Measurements from ENCODE around the gene EZR.

The EZR gene

DNA sequence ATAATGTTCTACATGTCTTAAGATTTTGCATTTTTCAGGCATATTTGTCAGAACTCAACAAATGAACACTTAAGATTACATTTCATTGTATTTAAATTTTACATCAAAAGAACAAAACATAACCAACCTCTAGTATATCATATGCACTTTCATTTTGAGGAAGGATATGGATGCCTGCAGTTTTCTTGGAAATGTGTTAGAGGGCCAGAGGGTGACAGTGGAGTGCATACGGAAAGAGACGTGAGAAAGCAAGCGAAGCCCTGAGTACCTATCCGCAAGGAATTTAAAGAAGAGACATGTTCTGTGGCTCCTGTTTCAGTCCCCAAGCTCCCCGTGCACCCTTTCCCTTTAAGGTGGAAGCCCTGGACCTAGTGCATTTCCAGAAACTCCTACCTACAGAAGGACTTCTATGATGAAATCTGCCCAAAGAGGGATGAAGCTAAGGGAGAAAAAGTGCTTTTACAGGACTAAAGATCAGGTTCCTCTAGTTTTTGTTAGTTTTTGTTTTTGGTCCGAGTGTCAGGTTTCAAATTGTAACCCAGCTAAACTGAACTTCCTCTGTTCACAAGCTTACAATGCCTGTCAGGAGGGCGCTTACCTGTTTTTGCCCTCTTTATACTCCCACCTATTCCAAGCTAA is 38.8 kb downstream of the EZR start:
- no peak for FAIRE-seq
- TF ChIP-seq POLR2A (IDR thresholded peaks at IDR 0.05; ENCODE audit: low read depth, low read length): no peak
- no peak for TF ChIP-seq POU2F2 (IDR thresholded peaks at IDR 0.05; ENCODE audit: low read depth, low read length)
- TF ChIP-seq TAF1 (IDR thresholded peaks at IDR 0.05; ENCODE audit: low read depth, low read length): no peak
- TF ChIP-seq POLR2AphosphoS5 (IDR thresholded peaks at IDR 0.05; ENCODE audit: low read depth, low read length): no peak
- TF ChIP-seq PAX5 (IDR thresholded peaks at IDR 0.05; ENCODE audit: insufficient read depth, low read length, severe bottlenecking): no peak
- no peak for TF ChIP-seq SPI1 (IDR thresholded peaks at IDR 0.05; ENCODE audit: low read depth, low read length)
- DNase-seq (ENCODE audit: insufficient read length, low spot score): no peak

GRCh38 chr6:158778005-158778527 is 41.1 kb downstream of the EZR start:
- no peak for DNase-seq (ENCODE audit: insufficient read length, low spot score)
- FAIRE-seq: no peak
- TF ChIP-seq POLR2A (IDR thresholded peaks at IDR 0.05; ENCODE audit: low read depth, low read length) (no peak), POLR2AphosphoS5 (IDR thresholded peaks at IDR 0.05; ENCODE audit: low read depth, low read length) (no peak), SPI1 (IDR thresholded peaks at IDR 0.05; ENCODE audit: low read depth, low read length) (no peak), POU2F2 (IDR thresholded peaks at IDR 0.05; ENCODE audit: low read depth, low read length) (no peak), TAF1 (IDR thresholded peaks at IDR 0.05; ENCODE audit: low read depth, low read length) (no peak), PAX5 (IDR thresholded peaks at IDR 0.05; ENCODE audit: insufficient read depth, low read length, severe bottlenecking) (no peak)

GRCh38 chr6:158777510-158777909 is 41.7 kb downstream of the EZR start:
- no peak for FAIRE-seq
- no peak for DNase-seq (ENCODE audit: insufficient read length, low spot score)

DNA sequence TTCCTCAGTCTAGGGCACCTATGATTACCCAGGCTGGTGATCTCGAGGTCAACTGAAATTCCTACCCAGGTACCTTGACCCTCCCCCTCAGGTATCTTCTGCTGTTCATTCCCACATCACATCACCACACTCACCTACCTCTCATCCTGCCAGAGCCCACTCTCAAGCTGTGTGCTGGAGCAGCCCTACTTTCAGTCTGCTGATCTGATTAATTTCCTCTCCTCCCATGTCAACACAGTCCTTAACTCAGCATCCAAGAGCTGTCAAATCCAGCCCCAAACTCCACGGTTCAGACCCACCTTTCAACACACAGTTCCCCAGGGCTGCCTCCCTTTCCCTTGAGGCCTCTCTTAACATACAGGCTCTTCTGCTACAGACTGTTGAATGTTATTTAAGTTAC is 42.4 kb downstream of the EZR start:
- DNase-seq (ENCODE audit: insufficient read length, low spot score) (no peak), FAIRE-seq (no peak)
- TF ChIP-seq POU2F2 (IDR thresholded peaks at IDR 0.05; ENCODE audit: low read depth, low read length) (no peak), SPI1 (IDR thresholded peaks at IDR 0.05; ENCODE audit: low read depth, low read length) (no peak), PAX5 (IDR thresholded peaks at IDR 0.05; ENCODE audit: insufficient read depth, low read length, severe bottlenecking) (no peak), TAF1 (IDR thresholded peaks at IDR 0.05; ENCODE audit: low read depth, low read length) (no peak), POLR2AphosphoS5 (IDR thresholded peaks at IDR 0.05; ENCODE audit: low read depth, low read length) (peak; percentile 71; the same call in 1 of the 2 replicates), POLR2A (IDR thresholded peaks at IDR 0.05; ENCODE audit: low read depth, low read length) (peak; percentile 62; the same call in 1 of the 2 replicates)

More at GRCh38 chr6:158777510-158777909, 41.7 kb downstream of the EZR start:
- no peak for TF ChIP-seq PAX5 (IDR thresholded peaks at IDR 0.05; ENCODE audit: insufficient read depth, low read length, severe bottlenecking)
- no peak for TF ChIP-seq POU2F2 (IDR thresholded peaks at IDR 0.05; ENCODE audit: low read depth, low read length)
- no peak for TF ChIP-seq POLR2A (IDR thresholded peaks at IDR 0.05; ENCODE audit: low read depth, low read length)
- TF ChIP-seq SPI1 (IDR thresholded peaks at IDR 0.05; ENCODE audit: low read depth, low read length): no peak
- TF ChIP-seq POLR2AphosphoS5 (IDR thresholded peaks at IDR 0.05; ENCODE audit: low read depth, low read length): no peak
- TF ChIP-seq TAF1 (IDR thresholded peaks at IDR 0.05; ENCODE audit: low read depth, low read length): no peak

DNA sequence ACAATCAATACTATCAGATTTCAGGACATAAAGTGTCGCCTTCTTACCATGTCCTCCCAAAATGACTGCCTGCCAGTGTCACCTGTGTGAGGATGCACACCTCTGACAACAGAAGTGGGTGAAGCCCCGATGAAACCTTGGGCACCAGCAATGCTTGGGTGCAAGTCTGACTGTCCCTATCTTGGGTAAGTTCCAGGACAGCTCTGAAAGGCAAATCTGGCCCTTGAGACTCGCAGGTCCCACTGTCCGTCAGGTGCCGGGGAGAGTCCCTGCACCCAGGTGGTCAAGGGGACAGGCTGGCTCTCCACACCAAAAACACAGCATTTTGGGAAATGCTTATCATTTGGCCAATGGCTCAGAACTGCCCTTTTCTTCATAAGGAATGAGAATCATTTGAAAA is 43.3 kb downstream of the EZR start:
- no peak for FAIRE-seq
- no peak for DNase-seq (ENCODE audit: insufficient read length, low spot score)
- no peak; the same call in 1 of the 2 replicates for TF ChIP-seq POLR2AphosphoS5 (IDR thresholded peaks at IDR 0.05; ENCODE audit: low read depth, low read length)
- peak; percentile 34; the same call in 1 of the 2 replicates for TF ChIP-seq POLR2A (IDR thresholded peaks at IDR 0.05; ENCODE audit: low read depth, low read length)

GRCh38 chr6:158774717-158775449 is 44.3 kb downstream of the EZR start:
- DNase-seq (ENCODE audit: insufficient read length, low spot score): no peak
- no peak for FAIRE-seq
- TF ChIP-seq TAF1 (IDR thresholded peaks at IDR 0.05; ENCODE audit: low read depth, low read length): no peak
- TF ChIP-seq POLR2AphosphoS5 (IDR thresholded peaks at IDR 0.05; ENCODE audit: low read depth, low read length): no peak
- TF ChIP-seq SPI1 (IDR thresholded peaks at IDR 0.05; ENCODE audit: low read depth, low read length): no peak
- no peak for TF ChIP-seq POLR2A (IDR thresholded peaks at IDR 0.05; ENCODE audit: low read depth, low read length)
- TF ChIP-seq PAX5 (IDR thresholded peaks at IDR 0.05; ENCODE audit: insufficient read depth, low read length, severe bottlenecking): no peak
- no peak for TF ChIP-seq POU2F2 (IDR thresholded peaks at IDR 0.05; ENCODE audit: low read depth, low read length)

- no peak for FAIRE-seq
- TF ChIP-seq POLR2A (IDR thresholded peaks at IDR 0.05; ENCODE audit: low read depth, low read length): 0 out of 2 replicates have a peak, but pooled peaks have one; percentile 18
- TF ChIP-seq SPI1 (IDR thresholded peaks at IDR 0.05; ENCODE audit: low read depth, low read length): no peak
- TF ChIP-seq POLR2AphosphoS5 (IDR thresholded peaks at IDR 0.05; ENCODE audit: low read depth, low read length): peak; percentile 31; the same call in 1 of the 2 replicates
- no peak for DNase-seq (ENCODE audit: insufficient read length, low spot score)
Observed at GRCh38 chr6:158773581-158774449, 45.4 kb downstream of the EZR start.

GRCh38 chr6:158772851-158773371 is 46.3 kb downstream of the EZR start:
- TF ChIP-seq TAF1 (IDR thresholded peaks at IDR 0.05; ENCODE audit: low read depth, low read length) (no peak), SPI1 (IDR thresholded peaks at IDR 0.05; ENCODE audit: low read depth, low read length) (no peak), POLR2A (IDR thresholded peaks at IDR 0.05; ENCODE audit: low read depth, low read length) (peak; percentile 20; the same call in 1 of the 2 replicates)
- DNase-seq (ENCODE audit: insufficient read length, low spot score) (no peak), FAIRE-seq (no peak)

- DNase-seq (ENCODE audit: insufficient read length, low spot score) (no peak), FAIRE-seq (no peak)
- TF ChIP-seq POU2F2 (IDR thresholded peaks at IDR 0.05; ENCODE audit: low read depth, low read length) (no peak), POLR2A (IDR thresholded peaks at IDR 0.05; ENCODE audit: low read depth, low read length) (peak; percentile 38; the same call in 1 of the 2 replicates)
Observed at GRCh38 chr6:158772172-158772571, 47.0 kb downstream of the EZR start.
